IMR-90 (cell line): ENCODE results near the gene MAPK8IP3. TPM values are rescaled to one million over a fixed set of nuclear protein-coding genes. Genes with fewer than 3 reads are reported as not detected.
A peak's percentile ranks its signal among the peaks of the same experiment; 100 is the strongest.

ENCODE experiments used
- ATAC-seq: fragments of 200-7000 bp; cut with Tn5 transposase; 2 replicates; pipeline ENCODE4 v1.9.1; 2020; ENCODE audit warnings: low read depth, mild to moderate bottlenecking, moderate library complexity
- BruUV-seq: library from RNA; stranded (reverse); fragments of 400-500 nt; replicated peaks from 2 replicates; lab custom pipeline; 2021; lab: Mats Ljungman, UMichigan
- CTCF ChIA-PET: fragments of 300-600 bp; formaldehyde crosslinking; extraction: SDS; loops from one replicate; lab custom pipeline; 2021; ENCODE audit warnings: antibody characterized with exemption; lab: Yijun Ruan, JAX
- POLR2A ChIA-PET: fragments of 300-600 bp; sonication (Branson Sonifier 250); formaldehyde crosslinking; loops from one replicate; lab custom pipeline; 2022; ENCODE audit warnings: antibody characterized with exemption; ENCODE audit not compliant: unreplicated experiment; lab: Charles Lee
- DNase-seq: peaks from one replicate; pipeline ENCODE4 v3.0.0; 2013
- H2AFZ ChIP-seq: replicated peaks from 2 replicates; pipeline ENCODE3; 2013; ENCODE audit warnings: low read length, mild to moderate bottlenecking; ENCODE audit not compliant: poor library complexity
- H2AK5ac ChIP-seq: 2 replicates; pipeline ENCODE4 v1.6.1; 2013; ENCODE audit warnings: low read depth, low read length, inconsistent platforms
- H2AK9ac ChIP-seq: replicated peaks from 2 replicates; pipeline ENCODE3; 2013; ENCODE audit warnings: mild to moderate bottlenecking, low read depth, low read length, moderate library complexity; ENCODE audit not compliant: poor library complexity
- H2BK120ac ChIP-seq: 2 replicates; pipeline ENCODE4 v1.6.1; 2013; ENCODE audit warnings: low read depth, low read length, inconsistent platforms
- H2BK15ac ChIP-seq: 3 replicates; pipeline ENCODE4 v1.6.1; 2013; ENCODE audit warnings: low read depth, low read length, inconsistent platforms
- H2BK20ac ChIP-seq: 2 replicates; pipeline ENCODE4 v1.6.1; 2013; ENCODE audit warnings: low read depth, mild to moderate bottlenecking, inconsistent platforms, low read length, moderate library complexity
- H2BK5ac ChIP-seq: 2 replicates; pipeline ENCODE4 v1.6.1; 2013; ENCODE audit warnings: mild to moderate bottlenecking, low read depth, low read length, inconsistent platforms; ENCODE audit not compliant: poor library complexity, severe bottlenecking
- H3K14ac ChIP-seq: replicated peaks from 2 replicates; pipeline ENCODE4 v1.6.1; 2013; ENCODE audit warnings: low read depth, low read length, inconsistent platforms
- H3K18ac ChIP-seq: 2 replicates; pipeline ENCODE4 v1.6.1; 2013; ENCODE audit warnings: low read depth, low read length, control low read depth
- H3K23ac ChIP-seq: 2 replicates; pipeline ENCODE4 v1.6.1; 2013; ENCODE audit warnings: low read depth, low read length, inconsistent platforms
- H3K27ac ChIP-seq: 2 replicates; pipeline ENCODE4 v1.5.1; 2013; ENCODE audit warnings: mild to moderate bottlenecking, control low read depth, low read length; ENCODE audit not compliant: insufficient read depth
- H3K27me3 ChIP-seq: 2 replicates; pipeline ENCODE4 v1.6.1; 2013; ENCODE audit warnings: low read length; ENCODE audit not compliant: control insufficient read depth, insufficient read depth
- H3K36me3 ChIP-seq: 2 replicates; pipeline ENCODE4 v1.6.1; 2013; ENCODE audit warnings: low read length, mixed read lengths; ENCODE audit not compliant: control insufficient read depth, insufficient read depth
- H3K4ac ChIP-seq: 2 replicates; pipeline ENCODE4 v1.6.1; 2013; ENCODE audit warnings: low read depth, low read length, inconsistent platforms
- H3K4me1 ChIP-seq: 2 replicates; pipeline ENCODE4 v1.6.1; 2013; ENCODE audit warnings: low read length, mixed read lengths; ENCODE audit not compliant: control insufficient read depth, insufficient read depth
- H3K4me2 ChIP-seq: 2 replicates; pipeline ENCODE4 v1.6.1; 2013; ENCODE audit warnings: low read depth, mild to moderate bottlenecking, control low read depth, low read length, moderate library complexity
- H3K4me3 ChIP-seq: 2 replicates; pipeline ENCODE4 v1.5.1; 2013; ENCODE audit warnings: low read depth, mild to moderate bottlenecking, control low read depth, low read length, moderate library complexity; ENCODE audit not compliant: insufficient read depth
- H3K56ac ChIP-seq: 2 replicates; pipeline ENCODE4 v1.6.1; 2013; ENCODE audit warnings: low read length, inconsistent platforms; ENCODE audit not compliant: insufficient read depth; ENCODE audit errors: extremely low read depth
- H3K79me1 ChIP-seq, 2 experiments: 2 replicates each; pipeline ENCODE4 v1.6.1; 2013; ENCODE audit warnings: low read length in 2 of 2, inconsistent platforms in 1 of 2, low read depth in 1 of 2
- H3K9ac ChIP-seq: 2 replicates; pipeline ENCODE4 v1.6.1; 2013; ENCODE audit warnings: low read depth, low read length, control low read depth
- H3K9me1 ChIP-seq: 2 replicates; pipeline ENCODE4 v1.6.1; 2013; ENCODE audit warnings: low read length, inconsistent platforms; ENCODE audit not compliant: insufficient read depth
- H3K9me3 ChIP-seq: 2 replicates; pipeline ENCODE4 v1.6.1; 2013; ENCODE audit warnings: low read length; ENCODE audit not compliant: control insufficient read depth, insufficient read depth
- H4K20me1 ChIP-seq: 2 replicates; pipeline ENCODE4 v1.6.1; 2013; ENCODE audit warnings: low read length, inconsistent platforms; ENCODE audit not compliant: insufficient read depth
- H4K5ac ChIP-seq: 2 replicates; pipeline ENCODE4 v1.6.1; 2013; ENCODE audit warnings: mild to moderate bottlenecking, low read depth, low read length, control low read depth
- H4K8ac ChIP-seq, 2 experiments: 2 replicates each; pipeline ENCODE4 v1.6.1; 2013; ENCODE audit warnings: low read depth in 2 of 2, low read length in 2 of 2, control low read depth in 1 of 2, inconsistent platforms in 1 of 2
- H4K91ac ChIP-seq: 2 replicates; pipeline ENCODE4 v1.6.1; 2013; ENCODE audit warnings: low read depth, low read length, inconsistent platforms; ENCODE audit not compliant: insufficient read depth
- BHLHE40 ChIP-seq: fragments of 150-350 bp; IDR thresholded peaks from 2 replicates; pipeline ENCODE4 v1.6.1; 2016; ENCODE audit warnings: mild to moderate bottlenecking, low read depth, low read length
- CEBPB ChIP-seq: IDR thresholded peaks from 2 replicates; pipeline ENCODE4 v1.6.1; 2012; ENCODE audit warnings: low read depth, low read length, improper control_type of control experiment
- CHD1 ChIP-seq: IDR thresholded peaks from 2 replicates; pipeline ENCODE4 v1.6.1; 2012; ENCODE audit warnings: low read depth, low read length, improper control_type of control experiment
- MAZ ChIP-seq: IDR thresholded peaks from 2 replicates; pipeline ENCODE4 v1.6.1; 2012; ENCODE audit warnings: low read depth, mild to moderate bottlenecking, low read length, improper control_type of control experiment, moderate library complexity, borderline replicate concordance
- NFE2L2 ChIP-seq: fragments of 150-350 bp; IDR thresholded peaks from 2 replicates; pipeline ENCODE4 v1.6.1; 2016; ENCODE audit warnings: low read depth, mild to moderate bottlenecking, low read length
- POLR2A ChIP-seq: IDR thresholded peaks from 2 replicates; pipeline ENCODE4 v1.6.1; 2012; ENCODE audit warnings: mild to moderate bottlenecking, low read depth, low read length
- RCOR1 ChIP-seq: IDR thresholded peaks from 2 replicates; pipeline ENCODE4 v1.6.1; 2012; ENCODE audit warnings: mild to moderate bottlenecking, low read length, improper control_type of control experiment; ENCODE audit not compliant: insufficient replicate concordance
- SMC3 ChIP-seq: fragments of 150-350 bp; IDR thresholded peaks from 2 replicates; pipeline ENCODE4 v1.6.1; 2016; ENCODE audit warnings: low read depth, mild to moderate bottlenecking, antibody characterized with exemption, low read length, moderate library complexity
- WGBS, 2 experiments: methylation state at CpG; one replicate each; pipeline versions ENCODE4 v1.1.5 to v1.1.7; 2013; ENCODE audit warnings: missing lambda C conversion rate in 2 of 2; ENCODE audit not compliant: insufficient read length in 1 of 2; ENCODE audit errors: extremely low coverage in 2 of 2; 5-methylcytosine and 5-hydroxymethylcytosine counted together
- dilution Hi-C: fragments of 300-500 bp; cut with HindIII; formaldehyde crosslinking; loops from one replicate; pipeline ENCODE4 v1.14.3; 2018; ENCODE audit warnings: low sequenced_read_pairs; ENCODE audit not compliant: unreplicated experiment
- in situ Hi-C: fragments of 300-500 bp; cut with MboI; formaldehyde crosslinking; loops from 3 replicates; pipeline ENCODE4 v1.14.3; 2019; ENCODE audit warnings: low sequenced_read_pairs, inconsistent platforms, mixed read lengths
- intact Hi-C: fragments of 100-400 bp; cut with micrococcal nuclease; formaldehyde crosslinking; loops from 2 replicates; pipeline ENCODE4 v1.10.0; 2022
- polyA plus RNA-seq, 3 experiments: library from polyadenylated mRNA; depleted of rRNA; stranded (reverse); fragments of >200 nt; gene quantifications; 2 replicates each; pipeline ENCODE4 v1.2.3, GENCODE V29; 2012; ENCODE audit warnings: low replicate concordance in 1 of 3
- total RNA-seq: library from RNA; depleted of rRNA; stranded (reverse); fragments of >200 nt; gene quantifications from 2 replicates; pipeline ENCODE4 v1.2.3, GENCODE V29; 2012
- TF ChIP-seq, protein P1 (sequence below): fragments of 150-350 bp; IDR thresholded peaks from 2 replicates; pipeline ENCODE4 v1.6.1; 2017; ENCODE audit warnings: mild to moderate bottlenecking, antibody characterized with exemption, low read length, low read depth
- TF ChIP-seq, protein P2 (sequence below): fragments of 150-350 bp; IDR thresholded peaks from 2 replicates; pipeline ENCODE4 v1.6.1; 2016; ENCODE audit warnings: low read depth, mild to moderate bottlenecking, low read length, moderate library complexity, borderline replicate concordance

The MAPK8IP3 gene
- total and polyA plus RNA-seq, 2 of the 4 experiments (the other 2 are of a cell fraction), result 17.0 to 69.1 TPM

DNA sequence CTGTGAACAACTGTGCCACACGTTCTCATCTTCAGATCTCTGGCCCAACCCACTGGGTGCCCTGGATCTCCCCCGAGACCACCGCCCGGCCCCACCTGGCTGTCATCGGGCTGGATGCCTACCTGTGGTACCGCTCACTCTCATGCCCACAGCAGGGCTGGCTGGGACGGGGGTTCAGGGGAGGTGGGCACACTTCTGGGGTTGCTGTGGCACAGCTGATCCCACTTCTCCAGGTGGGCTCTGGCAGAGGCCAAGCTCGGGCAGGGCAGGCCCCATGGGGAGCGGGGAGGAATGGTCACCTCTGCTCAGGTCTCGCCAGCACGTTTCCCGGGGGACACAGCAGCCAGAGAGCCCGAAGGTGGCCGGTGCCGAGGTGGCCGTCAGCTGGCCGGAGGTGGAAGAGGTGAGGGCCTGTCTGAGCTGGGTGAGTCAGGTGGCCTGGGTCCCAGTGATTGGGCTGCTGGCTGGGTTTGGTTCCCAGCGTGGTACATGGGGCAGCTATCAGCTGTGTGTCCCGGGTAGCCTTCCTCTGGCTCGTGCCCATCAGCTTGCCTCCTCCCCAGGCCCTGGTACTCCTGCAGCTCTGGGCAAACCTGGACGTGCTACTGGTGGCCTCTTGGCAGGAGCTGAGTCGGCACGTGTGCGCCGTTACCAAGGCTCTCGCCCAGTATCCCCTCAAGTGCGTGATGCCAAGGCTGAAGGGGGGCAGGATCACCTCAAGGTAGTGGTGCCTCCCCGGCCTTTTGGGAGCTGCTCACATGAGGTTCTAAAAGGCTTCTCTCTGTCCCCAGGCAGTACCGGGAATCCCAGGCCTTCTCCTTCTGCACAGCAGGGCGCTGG, 69.2 kb downstream of the MAPK8IP3 start (continued):
- TF ChIP-seq CEBPB, result no peak

DNA sequence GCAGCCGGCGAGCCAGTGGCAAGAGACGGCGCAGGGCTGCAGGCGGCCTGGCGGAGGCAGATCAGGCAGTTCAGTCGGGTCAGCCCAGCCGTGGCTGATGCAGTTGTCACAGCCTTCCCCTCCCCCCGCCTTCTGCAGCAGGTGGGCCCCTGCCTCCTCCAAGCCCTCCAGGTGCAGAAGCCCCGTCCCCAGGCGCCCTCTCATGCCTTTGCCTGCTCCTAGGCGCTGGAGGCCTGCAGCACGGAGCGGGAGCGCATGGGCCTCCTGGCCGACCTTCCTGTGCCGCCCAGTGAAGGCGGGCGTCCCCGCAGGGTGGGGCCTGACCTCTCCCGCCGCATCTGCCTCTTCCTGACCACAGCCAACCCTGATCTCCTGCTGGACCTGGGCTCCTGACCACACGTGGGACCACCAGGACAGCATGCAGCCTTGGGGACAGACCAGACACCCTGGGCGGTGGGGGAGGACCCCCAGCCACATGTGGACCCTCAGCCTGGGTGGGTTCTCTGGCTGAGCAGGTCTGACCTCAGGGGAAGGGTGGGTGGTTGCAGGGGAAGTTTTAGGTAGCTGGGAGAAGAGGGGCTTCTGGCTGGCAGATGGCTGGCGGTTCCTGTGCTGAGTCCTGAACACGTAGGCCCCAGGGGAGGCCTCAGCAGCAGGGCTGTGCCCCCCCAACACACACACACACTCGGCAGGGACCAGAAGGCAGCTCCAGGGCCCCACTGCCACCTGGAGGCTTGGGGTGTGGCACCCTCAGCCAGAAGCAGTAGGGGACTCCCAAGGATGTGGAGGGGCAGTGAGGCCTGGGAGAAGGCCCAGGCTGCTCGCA, 70.1 kb downstream of the MAPK8IP3 start:
- ATAC-seq (no peak), DNase-seq (no peak)
- in situ Hi-C loops (no loop called here), dilution Hi-C loops (no loop called here), intact Hi-C loops (no loop called here)
- Histone ChIP-seq H3K9ac (no peak overlapping the region), H3K27me3 (no peaks in the 10 kb centered on the region), H3K56ac (no peak overlapping the region), H4K5ac (no peak overlapping the region), H2BK15ac (no peak overlapping the region), H3K27ac (no peak overlapping the region), H2AK5ac (no peak overlapping the region), H4K8ac (no peak overlapping the region), H3K18ac (no peak overlapping the region), H2AK9ac (no peak overlapping the region), H3K9me1 (peaks cover 5% of the 10 kb centered on the region; the same call in 1 of the 2 replicates), H3K14ac (no peak overlapping the region), H3K4ac (no peak overlapping the region), H3K4me3 (no peak overlapping the region), H3K4me2 (no peak overlapping the region), H3K36me3 (peaks cover 33% of the 10 kb centered on the region), H4K91ac (no peak overlapping the region), H2BK5ac (no peak overlapping the region), H3K79me1 (peaks cover 17 to 61% of the 10 kb centered on the region in 2 experiments), H3K9me3 (no peaks in the 10 kb centered on the region), H4K20me1 (peaks cover 21% of the 10 kb centered on the region), H2BK120ac (no peak overlapping the region), H2BK20ac (no peak overlapping the region), H3K23ac (no peak overlapping the region), H2AFZ (peak overlapping the region; percentile 49), H3K4me1 (peaks cover 14% of the 10 kb centered on the region)
- POLR2A ChIA-PET, result no interaction called here
- BruUV-seq, result no TSS peak
- CTCF ChIA-PET, result no interaction called here
- 82% methylated on average over 6 of the region's 28 CpGs; no CpG with 5 or more reads in 1 of the 2 experiments for WGBS, 2 experiments
- TF ChIP-seq RCOR1 (no peak), MAZ (no peak), SMC3 (no peak), BHLHE40 (no peak), CHD1 (no peak), CEBPB (no peak), NFE2L2 (no peak), POLR2A (no peak)
- TF ChIP-seq, protein P1, sequence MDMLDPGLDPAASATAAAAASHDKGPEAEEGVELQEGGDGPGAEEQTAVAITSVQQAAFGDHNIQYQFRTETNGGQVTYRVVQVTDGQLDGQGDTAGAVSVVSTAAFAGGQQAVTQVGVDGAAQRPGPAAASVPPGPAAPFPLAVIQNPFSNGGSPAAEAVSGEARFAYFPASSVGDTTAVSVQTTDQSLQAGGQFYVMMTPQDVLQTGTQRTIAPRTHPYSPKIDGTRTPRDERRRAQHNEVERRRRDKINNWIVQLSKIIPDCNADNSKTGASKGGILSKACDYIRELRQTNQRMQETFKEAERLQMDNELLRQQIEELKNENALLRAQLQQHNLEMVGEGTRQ, result no peak
- TF ChIP-seq, protein P2, sequence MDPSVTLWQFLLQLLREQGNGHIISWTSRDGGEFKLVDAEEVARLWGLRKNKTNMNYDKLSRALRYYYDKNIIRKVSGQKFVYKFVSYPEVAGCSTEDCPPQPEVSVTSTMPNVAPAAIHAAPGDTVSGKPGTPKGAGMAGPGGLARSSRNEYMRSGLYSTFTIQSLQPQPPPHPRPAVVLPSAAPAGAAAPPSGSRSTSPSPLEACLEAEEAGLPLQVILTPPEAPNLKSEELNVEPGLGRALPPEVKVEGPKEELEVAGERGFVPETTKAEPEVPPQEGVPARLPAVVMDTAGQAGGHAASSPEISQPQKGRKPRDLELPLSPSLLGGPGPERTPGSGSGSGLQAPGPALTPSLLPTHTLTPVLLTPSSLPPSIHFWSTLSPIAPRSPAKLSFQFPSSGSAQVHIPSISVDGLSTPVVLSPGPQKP, result no peak
